Raji (cell line): ENCODE measurements around the gene KCNMA1.

Experiments used
- POLR2A ChIP-seq: IDR thresholded peaks from 2 replicates; pipeline ENCODE4 v1.6.1; 2011; ENCODE audit warnings: low read depth, low read length, control low read depth; ENCODE audit not compliant: insufficient read depth

KCNMA1 gene

DNA sequence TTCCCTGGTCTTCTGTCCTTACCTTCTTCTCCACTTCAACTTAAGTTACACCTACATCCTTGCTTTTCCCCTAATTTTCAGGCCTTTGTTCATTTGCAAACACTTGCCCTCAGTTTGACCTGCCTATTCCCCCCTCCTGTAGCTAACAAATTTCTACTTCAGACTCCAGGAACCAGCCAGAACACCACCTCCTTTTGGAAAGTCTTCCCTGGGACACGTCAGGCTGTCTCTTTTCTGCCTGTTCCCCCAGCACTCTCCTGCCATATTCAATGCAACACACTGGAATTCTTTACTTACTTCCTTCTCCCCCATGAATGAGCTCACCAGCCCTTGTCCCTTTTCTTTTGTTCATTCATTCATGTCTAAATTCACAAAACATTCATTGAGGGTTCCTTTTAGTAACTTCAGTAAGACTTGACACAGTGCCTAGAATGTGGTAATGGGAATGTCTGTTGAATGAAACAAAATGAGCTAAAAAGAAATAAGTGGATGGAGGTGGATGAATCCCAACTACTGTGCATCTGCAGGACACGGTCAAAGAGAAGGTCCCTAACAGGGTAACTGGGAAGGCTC, 478.0 kb downstream of the KCNMA1 start:
- TF ChIP-seq POLR2A: no peak

DNA sequence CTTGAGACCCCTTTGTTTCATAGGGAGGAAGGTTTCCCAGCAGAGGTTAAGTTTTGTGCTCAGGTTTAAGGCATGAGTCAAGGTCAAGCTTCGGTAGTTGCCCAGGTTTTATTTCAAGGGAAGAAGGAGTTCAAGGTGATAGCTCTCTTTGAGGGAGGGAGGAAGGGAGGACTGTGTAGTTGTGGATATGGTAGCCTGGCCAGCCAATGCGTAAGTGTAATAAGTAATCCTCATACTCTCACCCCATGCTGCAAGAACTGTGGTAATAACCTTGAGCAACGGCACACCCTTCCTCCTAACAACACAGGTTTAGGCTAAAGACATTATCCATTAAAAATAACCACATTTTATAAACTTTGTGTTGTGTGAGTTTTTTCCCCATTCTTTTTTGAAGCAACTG, 478.9 kb downstream of the KCNMA1 start:
- TF ChIP-seq POLR2A: no peak

DNA sequence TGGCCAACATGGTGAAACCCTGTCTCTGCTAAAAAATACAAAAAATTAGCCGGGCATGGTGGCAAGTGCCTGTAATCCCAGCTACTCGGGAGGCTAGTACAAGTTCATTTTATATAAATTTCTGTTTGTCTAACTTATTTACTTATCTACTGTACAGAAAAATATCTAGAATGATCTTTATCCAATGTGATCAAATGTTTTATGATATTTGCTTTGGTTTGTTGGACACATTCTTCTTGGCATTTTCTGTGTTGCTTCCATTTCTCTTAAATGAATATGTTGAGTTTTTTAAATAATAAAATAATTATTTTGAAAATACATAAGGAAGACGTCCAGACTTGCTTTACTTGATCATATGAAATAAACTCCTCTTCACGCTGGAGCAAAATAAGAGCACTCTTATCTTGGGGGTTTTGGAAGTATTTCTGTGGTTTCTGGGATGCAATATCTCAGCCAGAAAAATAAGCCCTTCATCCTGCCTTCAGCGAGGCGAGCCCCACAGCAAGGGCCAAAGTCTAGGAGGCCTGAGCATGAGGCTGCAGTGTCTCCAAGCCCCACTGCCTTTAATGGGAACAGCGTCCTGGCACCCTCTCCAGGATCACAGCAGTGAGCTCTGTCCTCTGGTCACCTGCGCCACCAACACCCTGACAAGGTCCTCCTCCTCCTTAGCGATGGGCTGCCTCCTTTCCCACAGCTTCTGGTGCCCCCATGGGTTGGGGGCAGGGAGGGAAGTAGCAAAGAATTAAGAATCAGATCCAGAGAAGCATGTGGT, 480.2 kb downstream of the KCNMA1 start:
- no peak for TF ChIP-seq POLR2A

DNA sequence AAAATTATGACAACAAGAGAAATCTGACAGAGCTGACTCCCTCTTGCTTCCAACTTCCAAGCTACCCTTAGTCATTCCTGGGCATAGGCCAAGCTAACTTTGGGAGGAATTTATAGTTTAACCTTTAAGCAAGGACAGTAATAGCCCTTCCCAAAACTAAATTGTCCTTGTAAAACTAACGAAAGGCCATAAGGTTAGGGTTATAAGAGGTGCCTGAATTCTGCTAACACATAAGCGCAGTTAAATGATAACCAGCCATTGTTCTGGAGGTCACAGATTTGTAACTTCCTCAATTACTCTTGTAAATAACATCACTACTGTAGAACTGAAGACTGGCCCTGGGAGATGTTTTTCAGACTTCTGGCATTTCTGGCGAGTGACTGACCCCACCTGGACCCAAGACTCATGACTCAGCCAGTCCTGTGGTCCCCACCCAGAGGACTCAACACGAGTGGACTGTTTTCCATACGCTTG, 481.2 kb downstream of the KCNMA1 start:
- no peak for TF ChIP-seq POLR2A

DNA sequence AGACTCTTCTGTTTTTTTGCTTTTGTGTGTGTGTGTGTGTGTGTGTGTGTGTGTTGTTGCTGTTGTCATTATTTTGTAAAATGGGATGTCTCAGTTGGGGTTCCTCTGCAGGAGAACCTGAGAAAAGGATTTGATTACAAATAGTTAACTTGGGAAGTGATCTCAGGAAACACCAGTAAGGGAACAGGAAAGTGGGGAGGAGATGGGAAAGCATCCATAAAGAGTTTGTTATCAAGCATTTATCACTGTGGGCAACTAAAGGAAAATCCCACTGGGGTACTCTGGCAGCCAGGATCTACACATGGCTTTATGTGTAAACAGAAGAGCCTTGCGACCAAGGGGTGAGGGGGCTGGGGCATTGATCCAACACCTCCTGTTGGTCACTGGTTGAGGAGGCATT, 485.4 kb downstream of the KCNMA1 start:
- TF ChIP-seq POLR2A: no peak

DNA sequence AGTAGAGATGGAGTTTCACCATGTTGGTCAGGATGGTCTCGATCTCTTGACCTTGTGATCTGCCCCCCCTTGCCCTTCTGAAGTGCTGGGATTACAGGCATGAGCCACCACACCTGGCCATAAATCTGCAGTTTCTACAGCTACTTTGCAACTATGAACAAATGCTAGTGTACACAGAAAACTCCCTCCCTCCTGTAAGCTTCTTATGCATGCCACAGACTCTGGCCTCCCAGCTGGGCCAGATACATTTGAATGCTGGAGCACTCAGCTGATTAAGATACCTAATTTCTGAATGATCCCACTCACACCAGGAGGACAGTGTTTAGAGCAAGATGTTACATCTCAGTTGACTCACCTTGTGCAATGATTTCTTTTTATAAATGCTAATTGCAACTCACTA, 486.2 kb downstream of the KCNMA1 start:
- TF ChIP-seq POLR2A: no peak

DNA sequence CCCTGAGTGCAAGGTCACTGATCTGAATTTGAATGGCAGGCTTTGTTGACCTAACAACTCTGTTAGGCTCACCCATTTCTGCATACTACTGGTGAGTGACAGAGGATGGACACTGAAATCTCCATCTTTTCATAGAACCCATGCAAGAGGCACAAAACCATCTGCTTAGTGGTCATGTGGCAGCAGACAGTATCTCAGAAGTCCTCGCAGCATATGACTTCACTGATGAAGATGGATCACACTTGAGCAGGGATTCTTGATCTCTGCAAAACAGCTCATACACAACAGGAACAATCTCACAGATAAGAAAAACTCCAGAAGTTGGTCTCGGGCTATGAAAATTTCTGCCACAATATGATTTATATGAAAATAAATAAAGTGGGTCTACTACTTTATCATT, 487.9 kb downstream of the KCNMA1 start:
- no peak for TF ChIP-seq POLR2A

DNA sequence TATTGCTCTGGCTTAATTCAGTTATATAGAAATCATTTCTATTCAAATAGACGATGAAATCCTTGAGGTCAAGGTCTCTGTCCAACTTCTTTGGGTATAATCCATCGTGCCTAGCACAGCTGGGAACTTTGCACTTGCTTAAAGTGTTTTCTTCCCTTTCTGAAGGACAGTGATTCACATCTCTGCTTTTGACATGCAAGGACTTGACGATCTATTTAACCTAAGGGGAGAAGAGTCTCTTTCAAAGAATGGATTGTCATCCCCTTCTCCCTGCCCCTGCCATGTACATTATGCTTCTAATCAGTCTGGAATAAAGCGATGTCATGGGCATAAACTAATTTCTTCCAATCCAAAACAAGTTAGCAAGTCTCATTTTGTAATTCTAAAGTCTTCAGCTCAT, 488.6 kb downstream of the KCNMA1 start:
- TF ChIP-seq POLR2A: no peak

DNA sequence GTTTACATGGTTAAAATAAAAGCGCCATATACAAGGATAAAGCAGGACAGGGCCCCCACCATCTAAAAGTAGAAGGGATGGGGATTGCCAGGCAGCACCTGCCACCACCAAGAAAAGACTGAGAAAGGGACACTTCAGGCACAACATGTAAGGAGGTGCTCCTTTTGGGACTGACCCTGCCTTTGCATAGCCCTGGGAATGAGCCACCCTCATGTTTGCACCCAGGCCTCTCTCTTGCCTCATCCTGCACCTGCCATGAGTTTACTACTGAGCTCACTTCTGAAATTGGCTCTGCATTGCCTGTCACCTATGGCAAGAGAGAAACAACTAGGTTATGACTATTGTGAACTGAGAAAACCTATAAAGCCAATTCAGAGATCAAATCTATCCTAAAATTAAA, 489.7 kb downstream of the KCNMA1 start:
- TF ChIP-seq POLR2A: no peak

DNA sequence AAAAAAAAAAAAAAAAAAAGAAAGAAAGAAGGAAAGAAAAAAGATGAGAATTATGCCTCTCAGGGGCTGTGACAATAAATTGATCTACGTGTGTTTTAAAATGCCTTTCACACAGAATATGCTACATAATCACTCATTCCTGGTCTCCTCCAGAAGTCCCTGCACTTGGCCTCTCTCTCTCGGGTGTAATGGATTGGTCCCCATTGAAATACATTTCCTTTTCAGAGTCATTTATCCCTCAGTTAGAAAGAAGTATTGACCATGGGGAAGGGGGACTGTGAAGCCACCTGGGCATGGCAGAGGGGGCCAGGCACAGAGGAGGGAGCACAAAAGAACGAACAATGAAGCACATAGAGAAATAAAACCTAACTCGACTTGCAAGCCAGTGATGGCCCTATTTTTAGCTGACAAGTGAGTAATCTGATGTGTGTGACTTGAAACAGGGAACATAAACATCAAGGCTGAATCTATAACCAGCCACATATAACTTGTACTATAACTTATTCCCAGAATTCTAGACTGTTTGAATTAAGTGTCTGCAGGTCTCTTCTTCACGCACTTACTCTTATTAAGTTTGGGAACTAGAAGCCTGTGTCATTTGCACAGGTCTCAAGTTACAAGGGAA, 490.8 kb downstream of the KCNMA1 start:
- TF ChIP-seq POLR2A: no peak

DNA sequence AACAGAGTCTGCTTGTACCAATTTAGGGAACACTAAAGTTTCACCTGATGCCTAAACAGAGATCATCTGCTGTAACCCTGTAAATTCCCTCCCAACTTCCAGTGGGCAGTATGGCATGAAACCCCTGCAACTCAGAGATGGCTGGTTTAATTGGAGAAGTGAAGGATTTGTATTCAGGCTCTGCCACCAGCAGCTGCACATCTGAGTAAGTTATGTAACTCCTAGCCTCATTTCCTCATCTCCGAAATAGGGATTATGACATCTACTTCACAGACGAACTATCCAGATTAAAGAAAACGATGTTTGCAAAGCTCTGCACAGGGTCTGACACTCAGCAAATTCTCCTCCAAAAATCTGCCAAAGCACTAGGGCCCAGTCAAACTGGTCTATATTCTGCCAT, 493.0 kb downstream of the KCNMA1 start:
- TF ChIP-seq POLR2A: no peak

DNA sequence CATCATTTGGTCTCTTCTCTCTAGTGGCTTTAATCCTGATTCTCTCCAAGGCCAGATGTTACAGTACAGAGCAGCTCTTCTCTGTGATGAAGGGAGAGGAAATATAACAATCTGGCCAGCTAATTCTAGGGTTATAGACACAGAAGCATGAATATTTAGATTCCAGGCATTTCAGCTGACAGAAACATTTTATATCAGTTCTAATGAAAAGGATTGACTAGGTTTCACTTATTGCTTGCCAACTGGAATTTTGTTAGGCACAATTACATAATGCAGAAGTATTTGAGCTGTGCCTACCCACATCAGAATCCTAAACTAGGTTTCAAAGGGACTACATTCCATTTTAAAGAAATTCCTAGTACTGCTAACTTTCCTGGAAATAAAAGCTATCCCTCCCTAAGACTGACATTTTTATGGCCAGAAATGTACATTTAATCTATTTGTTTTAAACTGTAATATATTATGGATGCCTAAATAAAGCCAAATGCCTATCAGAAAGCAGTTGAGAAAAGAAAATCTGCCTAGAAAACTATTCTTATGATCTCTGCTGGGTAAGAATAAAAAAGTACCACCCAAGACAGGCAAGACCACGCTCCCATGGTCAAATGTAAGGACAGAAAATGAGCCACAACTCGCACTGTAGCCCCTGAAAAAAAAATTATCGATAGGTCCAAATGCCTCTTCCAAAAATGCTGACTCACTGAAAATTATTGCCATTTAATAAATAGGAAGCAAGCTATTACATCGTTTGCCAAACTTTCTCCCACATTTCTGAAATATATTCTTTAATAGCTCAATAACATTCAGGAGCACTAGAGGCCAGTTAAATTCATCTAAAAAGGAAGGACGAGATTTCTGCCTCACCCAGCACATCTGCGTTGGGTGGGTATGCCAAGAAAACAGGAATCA, 498.1 kb downstream of the KCNMA1 start:
- no peak for TF ChIP-seq POLR2A

DNA sequence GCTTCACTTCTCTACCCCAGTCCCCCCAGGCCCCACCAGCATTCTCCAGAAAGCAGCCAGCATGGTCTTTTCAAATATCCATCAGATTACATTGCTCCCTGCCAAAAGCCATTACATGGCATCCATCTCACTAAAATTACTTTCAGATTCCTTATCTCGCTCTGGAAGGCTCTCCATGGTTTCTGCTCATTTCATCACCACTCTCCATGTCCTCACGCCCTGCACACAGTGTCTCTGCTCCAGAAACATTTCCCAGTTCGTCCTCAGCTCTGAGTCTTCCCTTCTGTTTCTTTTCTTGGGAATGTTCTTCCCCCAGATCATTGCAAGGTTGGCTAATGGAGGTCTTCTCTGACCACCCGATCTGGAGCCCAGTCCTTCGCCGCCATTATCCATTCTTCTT, 499.1 kb downstream of the KCNMA1 start:
- no peak for TF ChIP-seq POLR2A

DNA sequence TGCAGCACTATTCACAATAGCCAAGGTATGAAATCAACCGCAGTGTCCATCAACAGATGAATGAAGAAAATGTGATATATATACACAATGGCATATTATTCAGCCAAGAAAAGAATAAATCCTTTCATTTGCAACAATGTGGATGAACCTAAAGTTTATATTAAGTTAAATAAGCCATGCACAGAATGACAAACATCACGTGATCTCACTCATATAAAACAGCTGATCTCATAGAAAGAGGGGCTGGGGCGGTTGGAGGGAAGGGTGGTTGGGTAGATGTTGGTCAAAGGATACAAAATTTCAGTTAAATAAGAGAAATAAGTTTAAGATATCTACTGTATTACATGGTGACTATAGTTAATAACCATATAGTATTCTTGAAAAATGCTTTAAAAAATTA, 502.1 kb downstream of the KCNMA1 start:
- TF ChIP-seq POLR2A: no peak

DNA sequence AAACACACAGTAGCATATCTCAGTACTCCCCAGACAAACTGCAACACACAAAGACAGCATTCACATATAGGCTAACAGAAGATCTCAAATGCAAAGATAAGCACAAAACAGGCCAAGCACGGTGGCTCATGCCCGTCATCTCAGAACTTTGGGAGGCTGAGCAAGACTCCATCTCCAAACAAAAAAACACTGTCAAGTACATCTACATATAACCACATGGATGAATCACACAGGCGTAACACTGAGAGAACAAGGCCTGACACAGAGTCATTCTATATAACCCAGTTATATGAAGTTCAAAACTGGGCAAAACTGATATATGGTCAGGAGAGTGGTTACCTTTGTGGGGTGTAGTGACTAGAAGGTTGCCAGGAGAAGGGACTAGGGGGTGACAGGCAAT, 506.4 kb downstream of the KCNMA1 start:
- no peak for TF ChIP-seq POLR2A

DNA sequence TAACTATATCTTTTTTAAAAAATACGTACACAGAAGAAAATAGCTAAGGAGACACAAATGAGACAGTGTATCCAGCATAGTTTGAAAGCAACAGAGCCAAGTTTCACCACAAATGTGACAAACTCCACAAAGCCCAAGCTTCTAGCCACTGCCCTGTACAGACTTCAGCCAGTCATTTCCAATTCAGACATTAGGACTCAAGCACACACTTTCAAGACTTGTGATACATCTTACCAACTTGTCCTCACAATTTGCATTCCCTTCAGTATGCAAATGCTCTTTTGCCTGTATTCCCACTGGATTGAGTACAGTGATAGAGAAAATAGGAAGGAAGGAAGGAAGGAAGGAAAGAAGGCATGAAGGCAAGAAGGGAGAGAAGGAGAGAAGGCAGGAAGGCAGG, 510.4 kb downstream of the KCNMA1 start:
- TF ChIP-seq POLR2A: no peak

DNA sequence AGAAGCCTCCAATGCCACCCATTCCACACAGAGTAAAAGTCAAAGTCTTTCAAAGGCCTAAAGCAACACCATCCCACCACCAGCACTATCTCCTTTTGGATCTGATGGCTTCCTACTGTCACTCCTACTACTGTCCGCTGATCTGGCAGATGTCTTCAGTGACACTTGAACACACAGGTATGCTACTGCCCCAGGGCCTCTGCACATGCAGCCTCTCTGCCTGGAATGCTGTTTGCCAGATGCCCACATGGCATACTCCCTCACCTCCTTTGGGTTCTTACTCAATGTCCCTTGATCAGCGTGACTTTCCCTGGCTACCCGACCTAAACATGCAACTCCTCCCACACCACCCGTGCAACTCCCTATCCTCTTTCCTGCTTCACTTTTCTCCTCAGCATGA, 512.4 kb downstream of the KCNMA1 start:
- no peak for TF ChIP-seq POLR2A
